ENCODE measurements around the gene ENPP4.

GRCh38 chr6:46170357-46171289 is 40.8 kb downstream of the ENPP4 start, which contains the start of gene ENPP5:
- TF ChIP-seq CTCF (conservative IDR thresholded peaks at IDR 0.05; ENCODE audit: low read depth, low read length) (no peak), EZH2 (IDR thresholded peaks at IDR 0.05; ENCODE audit: borderline replicate concordance, low read depth, low read length, poor library complexity, severe bottlenecking) (no peak)

All from A673 (cell line).